Stimulated activated CD4-positive, alpha-beta T cell treated with anti-CD3 and anti-CD28 coated beads, Interleukin-4, amount 100 ng/mL, for 4 hours (primary cell): Measurements from ENCODE around the gene LSM12.

Experiments
- DNase-seq, 2 experiments: peaks; one replicate each; pipeline ENCODE4 v3.0.0-alpha.2; 2020

Gene LSM12

DNA sequence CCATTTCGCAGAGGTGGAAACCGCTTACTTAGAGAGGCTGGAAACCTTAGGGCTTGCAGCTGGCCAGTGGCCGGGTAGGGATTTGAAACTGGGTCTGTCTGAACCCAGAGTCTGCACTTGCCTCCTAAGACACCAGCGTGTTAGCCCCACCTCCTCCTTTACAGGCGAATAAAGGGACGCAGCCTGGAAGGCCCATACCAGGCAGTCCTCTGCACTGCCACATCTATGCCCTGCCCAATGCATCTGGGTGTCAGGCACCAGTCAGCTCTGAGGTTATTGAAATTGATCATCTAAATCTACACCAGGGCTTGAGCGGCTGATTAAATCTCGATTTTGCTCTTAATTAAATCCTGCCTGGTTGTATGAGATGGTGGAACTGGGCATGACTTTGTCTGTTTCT lies 82.0 kb downstream of the LSM12 start:
- no peak for DNase-seq
